ENCODE measurements around the gene MAOA. TPM values are rescaled to one million over a fixed set of nuclear protein-coding genes. Genes with fewer than 3 reads are reported as not detected.

Gene MAOA
- total RNA-seq, 1 donor from 2014 or later: 4.3 TPM

- no peak for DNase-seq (ENCODE audit: low read depth)
- TF ChIP-seq CTCF (conservative IDR thresholded peaks at IDR 0.05; ENCODE audit: low read depth, low read length): no peak
- no peak overlapping the region for H3K4me3 ChIP-seq (ENCODE audit: low read depth, low read length)
Measured at GRCh38 chrX:43643662-43644061, 12.4 kb upstream of the MAOA start.

GRCh38 chrX:43644124-43644701, 11.9 kb upstream of the MAOA start:
- no peak overlapping the region for H3K4me3 ChIP-seq (ENCODE audit: low read depth, low read length)
- no peak for TF ChIP-seq CTCF (conservative IDR thresholded peaks at IDR 0.05; ENCODE audit: low read depth, low read length)
- peak; percentile 66 for DNase-seq (ENCODE audit: low read depth)

GRCh38 chrX:43646800-43647199, 9.3 kb upstream of the MAOA start:
- no peak for TF ChIP-seq CTCF (conservative IDR thresholded peaks at IDR 0.05; ENCODE audit: low read depth, low read length)
- DNase-seq (ENCODE audit: low read depth): no peak
- no peak overlapping the region for H3K4me3 ChIP-seq (ENCODE audit: low read depth, low read length)

GRCh38 chrX:43654431-43655150, 1.5 kb upstream of the MAOA start:
- peak; percentile 46 for DNase-seq (ENCODE audit: low read depth)
- TF ChIP-seq CTCF (conservative IDR thresholded peaks at IDR 0.05; ENCODE audit: low read depth, low read length): peak; percentile 28
- H3K4me3 ChIP-seq (ENCODE audit: low read depth, low read length): peak overlapping the region; percentile 80

GRCh38 chrX:43655151-43656004, 721 bp upstream of the MAOA start:
- TF ChIP-seq CTCF (conservative IDR thresholded peaks at IDR 0.05; ENCODE audit: low read depth, low read length): no peak
- peak overlapping the region; percentile 80 for H3K4me3 ChIP-seq (ENCODE audit: low read depth, low read length)
- no peak for DNase-seq (ENCODE audit: low read depth)

- peak overlapping the region; percentile 80 for H3K4me3 ChIP-seq (ENCODE audit: low read depth, low read length)
- DNase-seq (ENCODE audit: low read depth): no peak
- no peak for TF ChIP-seq CTCF (conservative IDR thresholded peaks at IDR 0.05; ENCODE audit: low read depth, low read length)
Measured at GRCh38 chrX:43657671-43658070, 1.6 kb downstream of the MAOA start.
